ENCODE measurements around the gene COPE. TPM values are rescaled to one million over a fixed set of nuclear protein-coding genes. Genes with fewer than 3 reads are reported as not detected.
"Not testable (repeated sequence)": the region's sequence is repeated elsewhere in the genome, so short reads cannot be mapped to it uniquely, and the experiment has no call there.

The COPE gene
- polyA plus RNA-seq, 3 donors from 2014 or later, result 378 to 407 (median 401) TPM

- peak overlapping the region in 1 of 6 donors; percentile 58 for H3K27ac Mint-ChIP-seq
- H3K4me1 Mint-ChIP-seq, result peaks cover 9 to 18% of the 10 kb centered on the region in 2 donors
- peaks cover 2 to 5% (median 3%) of the 10 kb centered on the region in 3 donors for H3K27me3 Mint-ChIP-seq (ENCODE audit: low read depth in 3 of 3)
- H3K36me3 Mint-ChIP-seq, result peaks cover 0 to 7% (median 6%) of the 10 kb centered on the region in 3 donors
- DNase-seq, result no peak
- no peak overlapping the region for H3K4me3 Mint-ChIP-seq
- no peaks in the 10 kb centered on the region for H3K9me3 Mint-ChIP-seq
These were observed 8.3 kb downstream of the COPE start for GRCh38 chr19:18910801-18911436.

GRCh38 chr19:18910010-18910409, 9.2 kb downstream of the COPE start:
- Mint-ChIP-seq H3K27ac (no peak overlapping the region), H3K27me3 (ENCODE audit: low read depth in 3 of 3) (peaks cover 3 to 7% (median 5%) of the 10 kb centered on the region in 3 donors), H3K9me3 (no peaks in the 10 kb centered on the region), H3K36me3 (peaks cover 0 to 7% (median 6%) of the 10 kb centered on the region in 3 donors), H3K4me1 (peaks cover 2 to 14% of the 10 kb centered on the region in 2 donors), H3K4me3 (no peak overlapping the region)
- no peak for DNase-seq

DNA sequence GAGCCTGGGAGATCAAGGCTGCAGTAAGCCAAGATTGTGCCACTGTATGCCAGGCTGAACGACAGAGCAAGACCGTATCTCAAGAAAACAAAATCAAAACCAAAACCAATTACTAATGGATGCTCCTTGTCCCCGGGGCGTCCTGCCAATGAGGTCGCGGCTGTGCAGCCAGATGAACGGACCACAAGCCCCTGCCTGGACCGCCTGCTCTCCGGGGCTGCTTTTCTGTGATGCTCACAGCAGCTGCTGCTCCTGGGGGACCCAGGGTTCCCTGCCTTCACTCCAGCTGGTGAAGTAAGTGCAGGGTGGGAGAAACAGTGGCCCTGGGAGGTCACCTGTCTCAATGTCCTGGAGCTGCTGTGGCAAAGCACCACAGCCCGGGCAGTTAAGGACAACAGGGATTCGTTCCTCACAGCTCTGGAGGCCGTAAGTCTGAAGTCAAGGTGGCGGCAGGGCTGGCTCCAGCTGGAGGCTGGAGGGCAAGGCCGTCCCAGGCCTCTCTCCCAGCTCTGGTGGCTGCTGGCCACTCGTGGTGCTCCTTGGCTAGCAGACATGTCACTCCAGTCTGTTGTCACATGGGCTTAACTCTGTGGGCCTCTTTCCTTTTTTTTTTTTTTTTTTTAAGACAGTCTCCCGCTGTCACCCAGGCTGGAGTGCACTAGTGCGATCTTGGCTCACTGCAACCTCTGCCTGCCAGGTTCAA, 10.1 kb downstream of the COPE start:
- Mint-ChIP-seq H3K9me3 (no peaks in the 10 kb centered on the region), H3K36me3 (peaks cover 0 to 7% (median 6%) of the 10 kb centered on the region in 3 donors)

GRCh38 chr19:18906605-18907519, 12.3 kb downstream of the COPE start:
- no peak overlapping the region for H3K27ac Mint-ChIP-seq
- no peak for DNase-seq
- peaks cover 0 to 3% (median 3%) of the 10 kb centered on the region in 3 donors for H3K36me3 Mint-ChIP-seq

More for the DNA sequence above, 10.1 kb downstream of the COPE start:
- Mint-ChIP-seq H3K27ac (no peak overlapping the region), H3K4me3 (no peak overlapping the region), H3K27me3 (ENCODE audit: low read depth in 3 of 3) (peaks cover 3 to 7% (median 3%) of the 10 kb centered on the region in 3 donors), H3K4me1 (peaks cover 2 to 13% of the 10 kb centered on the region in 2 donors)
- no peak for DNase-seq

DNA sequence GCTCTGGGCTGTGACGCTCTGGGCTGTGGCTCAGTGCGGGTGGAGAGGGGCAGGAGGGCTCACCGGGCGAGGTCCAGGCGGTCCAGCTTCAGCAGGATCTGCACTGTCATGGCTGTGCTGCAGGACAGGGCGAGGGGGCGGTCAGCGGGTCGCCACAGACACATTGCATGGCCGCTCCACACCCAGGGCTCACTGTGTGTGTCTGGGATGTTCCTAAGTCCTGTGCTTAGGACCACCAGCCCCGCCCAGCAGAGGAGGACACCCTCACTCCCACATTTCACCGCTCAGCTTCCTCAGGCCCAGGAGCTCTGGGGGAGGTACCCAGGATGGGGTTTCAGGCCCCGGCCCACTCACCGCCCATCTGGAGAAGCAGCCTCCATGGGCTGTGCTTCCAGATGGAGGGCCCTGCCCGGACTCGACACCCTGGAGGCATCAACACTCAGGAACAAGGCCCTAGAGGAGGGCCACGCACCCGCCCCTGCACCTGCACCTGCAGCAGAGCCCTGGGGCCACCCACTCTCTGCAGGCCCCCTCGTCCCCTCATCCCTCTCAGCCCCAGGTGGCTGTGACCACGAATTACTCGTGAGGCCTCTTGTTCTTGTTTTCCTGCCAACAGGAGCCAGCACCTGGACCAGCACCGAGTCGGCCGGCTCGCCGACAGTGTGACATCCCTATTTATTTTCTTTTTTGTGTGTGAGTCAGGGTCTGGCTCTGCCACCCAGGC, 13.5 kb downstream of the COPE start:
- H3K4me3 Mint-ChIP-seq, result no peak overlapping the region

More at GRCh38 chr19:18906605-18907519, 12.3 kb downstream of the COPE start:
- Mint-ChIP-seq H3K4me3 (no peak overlapping the region), H3K4me1 (no peaks in the 10 kb centered on the region), H3K27me3 (ENCODE audit: low read depth in 3 of 3) (peaks cover 3 to 8% (median 4%) of the 10 kb centered on the region in 3 donors), H3K9me3 (no peaks in the 10 kb centered on the region)

DNA sequence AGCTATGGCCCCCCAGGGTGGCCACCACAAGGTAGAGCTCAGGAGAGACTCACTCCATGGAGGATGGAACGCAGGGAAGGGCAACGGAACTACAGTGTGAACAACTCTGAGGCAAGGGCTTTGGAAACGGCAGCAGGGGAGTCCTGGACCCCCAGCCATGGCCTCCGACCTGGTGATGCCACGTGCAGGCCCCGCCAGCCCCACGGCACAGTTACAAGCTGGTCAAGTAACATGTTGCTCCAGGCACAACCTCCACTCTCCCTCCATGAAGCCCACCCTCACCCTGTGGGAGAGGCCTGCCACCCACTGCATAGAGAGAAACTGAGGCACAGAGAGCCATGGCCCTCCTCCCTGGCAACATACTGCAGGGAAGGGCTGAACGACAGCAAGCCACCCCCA, 14.1 kb downstream of the COPE start:
- H3K36me3 Mint-ChIP-seq, result peaks cover 0 to 11% (median 3%) of the 10 kb centered on the region in 3 donors
- no peaks in the 10 kb centered on the region for H3K9me3 Mint-ChIP-seq
- no peak for DNase-seq
- H3K27me3 Mint-ChIP-seq (ENCODE audit: low read depth in 3 of 3), result peaks cover 3 to 8% (median 4%) of the 10 kb centered on the region in 3 donors
- H3K4me1 Mint-ChIP-seq, result no peaks in the 10 kb centered on the region
- H3K27ac Mint-ChIP-seq, result no peak overlapping the region
- H3K4me3 Mint-ChIP-seq, result no peak overlapping the region

More for the DNA sequence above, 13.5 kb downstream of the COPE start:
- Mint-ChIP-seq H3K27ac (no peak overlapping the region), H3K9me3 (no peaks in the 10 kb centered on the region), H3K4me1 (no peaks in the 10 kb centered on the region), H3K36me3 (peaks cover 0 to 10% (median 3%) of the 10 kb centered on the region in 3 donors), H3K27me3 (ENCODE audit: low read depth in 3 of 3) (peaks cover 3 to 8% (median 4%) of the 10 kb centered on the region in 3 donors)
- no peak for DNase-seq

DNA sequence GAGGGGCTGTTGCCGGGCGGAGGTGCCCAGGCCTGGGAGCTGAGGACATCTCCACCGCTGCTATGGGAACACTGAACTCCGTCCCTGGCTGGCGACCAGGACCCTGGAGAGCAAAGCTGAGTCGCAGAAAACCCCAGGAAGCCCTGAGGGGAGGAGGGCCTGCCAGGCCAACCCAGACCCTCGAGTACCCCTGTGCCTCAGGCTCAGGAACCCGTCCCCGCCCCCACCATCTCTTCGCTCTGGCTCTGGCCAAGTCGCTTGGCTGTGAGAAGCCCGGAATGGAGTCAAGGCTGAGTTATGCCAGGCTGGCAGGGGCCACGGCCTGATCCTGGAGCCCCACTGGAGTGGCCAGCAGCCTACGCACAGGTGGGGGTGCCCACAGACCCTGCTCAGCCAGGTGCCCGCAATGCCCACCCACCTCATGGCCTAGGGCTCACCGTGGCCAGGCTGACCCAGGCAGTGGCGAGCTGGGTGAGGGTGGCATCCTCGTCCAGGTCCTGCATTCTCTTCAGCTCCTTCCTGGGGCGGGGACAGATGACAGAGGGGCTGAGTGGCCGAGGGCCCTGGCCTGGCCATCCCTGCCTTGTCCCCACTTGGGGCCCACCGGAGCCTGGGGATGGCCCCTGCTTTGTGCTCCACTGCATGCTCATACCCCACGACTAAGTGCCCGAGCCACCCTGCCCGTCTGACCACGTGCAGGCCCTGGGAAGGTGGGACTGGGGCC, 14.7 kb downstream of the COPE start:
- H3K9me3 Mint-ChIP-seq, result no peaks in the 10 kb centered on the region
- peaks cover 0 to 8% (median 0%) of the 10 kb centered on the region in 3 donors for H3K36me3 Mint-ChIP-seq
- no peak overlapping the region for H3K27ac Mint-ChIP-seq
- no peak for DNase-seq
- H3K4me3 Mint-ChIP-seq, result no peak overlapping the region
- peaks cover 0 to 10% (median 4%) of the 10 kb centered on the region in 3 donors for H3K27me3 Mint-ChIP-seq (ENCODE audit: low read depth in 3 of 3)
- H3K4me1 Mint-ChIP-seq, result no peaks in the 10 kb centered on the region

DNA sequence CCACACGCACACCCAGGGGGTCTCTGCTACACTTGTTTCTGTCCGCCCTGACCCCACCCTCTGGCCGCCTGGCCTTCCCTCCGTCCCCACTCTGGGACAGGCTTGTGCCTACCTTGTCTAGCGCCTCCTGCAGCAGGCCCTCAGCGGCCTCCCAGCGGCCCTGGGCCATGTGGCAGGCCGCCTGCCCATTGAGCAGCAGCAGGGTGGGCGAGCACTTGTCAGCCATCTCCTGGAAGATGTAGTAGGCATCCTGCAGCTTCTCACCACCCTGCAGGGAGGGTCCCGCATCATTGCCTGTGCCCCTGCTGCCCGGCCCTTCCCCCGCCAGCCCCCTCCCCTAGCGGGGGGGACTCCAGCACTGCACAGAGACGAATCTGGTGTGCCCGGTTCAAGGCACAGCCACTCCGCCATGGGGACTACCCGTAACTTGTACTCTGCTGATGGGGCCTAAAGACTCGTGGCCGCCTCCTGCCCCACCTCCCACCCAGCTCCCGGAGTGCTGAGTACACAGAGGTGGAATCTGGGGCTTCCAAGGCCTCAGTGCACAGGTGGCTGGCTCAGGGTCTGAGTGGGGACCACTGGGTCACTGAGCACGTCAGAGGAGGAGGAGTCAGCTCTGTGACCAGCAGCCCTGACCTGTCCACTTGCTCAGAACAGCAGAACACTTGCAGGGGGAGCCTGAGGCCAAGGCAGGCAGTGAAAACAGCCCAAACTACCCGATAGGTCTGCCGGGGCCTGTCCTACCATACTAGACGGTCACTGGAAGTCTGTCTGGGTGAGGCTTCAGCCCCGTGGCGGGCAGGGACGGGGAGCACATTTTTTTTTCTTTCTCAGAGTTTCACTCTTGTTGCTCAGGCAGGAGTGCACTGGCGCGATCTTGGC, 15.8 kb downstream of the COPE start:
- Mint-ChIP-seq H3K4me1 (no peaks in the 10 kb centered on the region), H3K27me3 (ENCODE audit: low read depth in 3 of 3) (peaks cover 0 to 13% (median 4%) of the 10 kb centered on the region in 3 donors), H3K9me3 (no peaks in the 10 kb centered on the region), H3K4me3 (no peak overlapping the region), H3K36me3 (peaks cover 0 to 8% (median 0%) of the 10 kb centered on the region in 3 donors), H3K27ac (no peak overlapping the region)
- DNase-seq, result no peak

- not testable (repeated sequence) for H3K4me3 Mint-ChIP-seq, H3K9me3 Mint-ChIP-seq, H3K4me1 Mint-ChIP-seq, DNase-seq, H3K27ac Mint-ChIP-seq
- Mint-ChIP-seq H3K36me3 (peaks cover 0 to 11% (median 1%) of the 10 kb centered on the region in 3 donors), H3K27me3 (ENCODE audit: low read depth in 3 of 3) (peaks cover under 1 to 13% (median 5%) of the 10 kb centered on the region in 3 donors)
These were observed 16.7 kb downstream of the COPE start for GRCh38 chr19:18902519-18902918.

DNA sequence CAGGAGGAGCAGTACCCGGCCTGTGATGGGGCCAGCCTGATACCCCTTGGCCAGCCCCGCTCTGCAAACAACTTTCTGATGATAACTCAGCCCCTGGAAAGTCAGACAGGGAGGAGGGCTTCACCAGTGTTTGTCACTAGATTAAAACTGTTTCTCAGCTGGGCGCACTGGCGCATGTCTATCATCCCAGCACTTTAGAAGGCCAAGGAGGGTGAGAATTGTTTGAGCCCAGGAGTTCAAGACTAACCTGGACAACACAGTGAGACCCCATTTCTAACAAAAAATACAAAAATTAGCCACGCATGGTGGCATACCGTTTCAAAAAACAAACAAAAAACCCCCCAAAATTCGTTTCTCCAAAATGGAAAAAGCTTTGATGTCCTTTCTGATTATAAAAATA, 17.7 kb downstream of the COPE start:
- Mint-ChIP-seq H3K36me3 (peaks cover 0 to 14% (median 4%) of the 10 kb centered on the region in 3 donors), H3K9me3 (no peaks in the 10 kb centered on the region), H3K4me3 (no peak overlapping the region), H3K4me1 (peaks cover 8 to 11% of the 10 kb centered on the region in 2 donors), H3K27me3 (ENCODE audit: low read depth in 3 of 3) (peaks cover 9 to 13% (median 13%) of the 10 kb centered on the region in 3 donors), H3K27ac (no peak overlapping the region)
- DNase-seq, result no peak

DNA sequence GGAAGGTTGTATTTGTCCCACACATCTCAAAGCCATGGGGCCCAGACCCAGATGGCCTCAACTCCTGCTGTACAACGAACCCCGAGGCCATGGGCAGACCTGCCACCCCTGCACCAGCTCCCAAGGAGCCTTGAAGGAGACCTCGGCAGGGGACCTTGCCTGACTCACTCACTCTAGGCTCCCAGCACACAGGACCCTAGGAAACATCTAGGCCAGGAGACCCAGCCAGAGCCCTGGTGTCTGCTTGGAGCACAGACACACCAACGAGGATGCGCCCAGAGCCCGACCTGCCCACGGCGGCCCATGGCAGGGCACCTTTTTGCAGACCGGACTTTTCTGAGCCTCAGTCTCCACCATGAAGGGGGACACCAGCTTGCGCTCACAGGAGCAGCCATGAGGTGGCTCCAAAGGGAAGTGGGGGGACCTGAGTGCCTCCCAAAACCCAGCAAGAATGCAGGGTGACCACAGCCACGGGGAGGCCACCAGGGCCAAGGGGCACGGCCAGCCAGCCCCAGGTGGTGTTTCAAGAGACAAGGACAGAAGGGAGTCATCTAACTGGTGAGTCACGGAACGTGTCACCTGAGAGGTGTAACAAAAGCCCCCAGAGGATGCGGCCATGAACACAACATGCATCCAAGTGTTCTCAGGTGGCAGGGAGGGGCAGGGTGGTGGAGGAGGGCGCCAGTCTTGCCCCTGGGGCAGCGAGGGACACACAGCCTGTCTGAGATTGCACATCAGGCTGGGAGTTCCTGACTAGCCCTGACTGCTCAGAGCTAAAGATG, 18.3 kb downstream of the COPE start:
- Mint-ChIP-seq H3K4me1 (peaks cover 8 to 12% of the 10 kb centered on the region in 2 donors), H3K27me3 (ENCODE audit: low read depth in 3 of 3) (peaks cover 11 to 15% (median 13%) of the 10 kb centered on the region in 3 donors), H3K27ac (no peak overlapping the region), H3K36me3 (peaks cover 0 to 14% (median 4%) of the 10 kb centered on the region in 3 donors), H3K4me3 (no peak overlapping the region), H3K9me3 (no peaks in the 10 kb centered on the region)
- no peak for DNase-seq
